ENCODE data around the gene AZIN2. TPM values are rescaled to one million over a fixed set of nuclear protein-coding genes. Genes with fewer than 3 reads are reported as not detected.
"Not testable (repeated sequence)": the region's sequence is repeated elsewhere in the genome, so short reads cannot be mapped to it uniquely, and the experiment has no call there.

AZIN2 gene
- total RNA-seq, 2 experiments from 2014 or later: 11.0 to 12.0 TPM

DNA sequence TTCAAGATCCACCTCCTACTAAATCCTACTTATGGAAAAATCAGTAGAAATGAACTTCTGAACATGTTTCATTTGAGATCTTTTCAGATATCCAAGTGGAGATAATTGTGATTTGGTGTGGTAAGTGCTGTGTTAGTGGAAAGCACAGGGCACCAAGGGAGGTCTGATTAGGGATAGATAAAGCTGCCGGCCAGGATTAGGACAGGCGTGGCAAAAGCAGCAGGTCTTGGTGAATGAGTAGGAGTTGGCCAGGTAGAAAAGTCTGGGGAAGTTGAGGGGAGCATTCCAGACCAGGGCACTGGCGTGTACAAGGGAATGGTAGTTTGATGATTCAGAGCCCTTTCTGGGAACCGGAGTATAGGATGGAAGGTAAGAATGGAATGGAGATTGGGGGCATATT lies 47.8 kb downstream of the AZIN2 start:
- peak overlapping the region; percentile 65 for H3K27ac Mint-ChIP-seq
- peaks cover 24% of the 10 kb centered on the region for H3K36me3 Mint-ChIP-seq (ENCODE audit: low read depth)
- H3K4me3 Mint-ChIP-seq: peak overlapping the region; percentile 95
- POLR2A ChIA-PET: no interaction called here
- CTCF ChIA-PET: interaction anchor here (1.2 kb wide), 1 partner anchor 9 kb away, joined by 3 read pairs; no protein-coding TSS in a partner anchor
- H3K4me1 Mint-ChIP-seq (ENCODE audit: low read depth): peaks cover 51% of the 10 kb centered on the region
- H3K27me3 Mint-ChIP-seq (ENCODE audit: low read depth): no peaks in the 10 kb centered on the region
- H3K9me3 Mint-ChIP-seq (ENCODE audit: insufficient read depth): no peaks in the 10 kb centered on the region
- ATAC-seq (no peak), DNase-seq (no peak)

DNA sequence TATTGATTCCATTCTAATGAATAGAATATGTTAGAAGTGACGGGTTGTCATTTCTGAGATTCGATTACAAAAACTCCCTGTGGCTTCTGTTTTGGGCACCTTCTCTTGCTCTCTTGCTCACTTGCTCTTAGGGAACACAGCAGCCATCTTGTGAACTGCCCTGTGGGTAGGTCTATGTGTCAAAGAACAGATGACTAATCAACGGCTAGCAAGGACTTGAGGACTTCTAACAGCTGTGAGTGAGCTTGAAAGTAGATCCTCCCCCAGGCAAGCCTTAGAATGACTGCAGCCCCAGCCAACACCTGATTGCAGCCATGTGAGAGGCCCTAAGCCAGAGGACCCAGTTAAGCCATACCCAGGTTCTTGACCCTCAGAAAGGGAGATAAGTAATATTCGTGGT lies 49.3 kb downstream of the AZIN2 start:
- Mint-ChIP-seq H3K9me3 (ENCODE audit: insufficient read depth) (no peaks in the 10 kb centered on the region), H3K4me1 (ENCODE audit: low read depth) (peaks cover 48% of the 10 kb centered on the region), H3K27me3 (ENCODE audit: low read depth) (no peaks in the 10 kb centered on the region), H3K4me3 (no peak overlapping the region), H3K27ac (peak overlapping the region; percentile 33), H3K36me3 (ENCODE audit: low read depth) (peaks cover 15% of the 10 kb centered on the region)
- DNase-seq (no peak), ATAC-seq (no peak)
- CTCF ChIA-PET: interaction anchor here (0.7 kb wide), 1 partner anchor 51 kb away, joined by 4 read pairs; the partner anchor contains the start of gene TRIM62
- POLR2A ChIA-PET: no interaction called here

DNA sequence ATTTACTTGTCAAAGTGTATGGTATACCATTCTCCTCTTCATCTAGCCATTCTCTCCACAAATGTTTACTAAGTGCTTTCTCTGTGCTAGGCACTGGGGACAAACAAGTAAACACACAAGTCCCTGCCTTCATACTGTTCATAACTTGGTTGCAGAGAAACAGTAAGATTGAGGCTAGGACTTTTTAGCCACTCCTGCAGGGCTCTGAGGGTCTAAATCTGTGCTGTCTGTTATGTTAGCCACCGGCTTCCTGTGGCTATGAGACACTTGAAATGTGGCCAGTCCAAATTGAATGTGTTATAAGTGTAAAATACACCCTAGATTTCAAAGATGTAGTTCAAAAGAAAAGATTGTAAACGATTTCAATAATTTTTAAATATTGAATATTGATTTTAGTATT lies 50.2 kb downstream of the AZIN2 start:
- H3K9me3 Mint-ChIP-seq (ENCODE audit: insufficient read depth): no peaks in the 10 kb centered on the region
- H3K36me3 Mint-ChIP-seq (ENCODE audit: low read depth): peaks cover 6% of the 10 kb centered on the region
- H3K27me3 Mint-ChIP-seq (ENCODE audit: low read depth): no peaks in the 10 kb centered on the region
- H3K4me3 Mint-ChIP-seq: no peak overlapping the region
- H3K27ac Mint-ChIP-seq: no peak overlapping the region
- ATAC-seq: no peak
- ChIA-PET POLR2A (no interaction called here), CTCF (no interaction called here)
- peaks cover 39% of the 10 kb centered on the region for H3K4me1 Mint-ChIP-seq (ENCODE audit: low read depth)
- DNase-seq: no peak

DNA sequence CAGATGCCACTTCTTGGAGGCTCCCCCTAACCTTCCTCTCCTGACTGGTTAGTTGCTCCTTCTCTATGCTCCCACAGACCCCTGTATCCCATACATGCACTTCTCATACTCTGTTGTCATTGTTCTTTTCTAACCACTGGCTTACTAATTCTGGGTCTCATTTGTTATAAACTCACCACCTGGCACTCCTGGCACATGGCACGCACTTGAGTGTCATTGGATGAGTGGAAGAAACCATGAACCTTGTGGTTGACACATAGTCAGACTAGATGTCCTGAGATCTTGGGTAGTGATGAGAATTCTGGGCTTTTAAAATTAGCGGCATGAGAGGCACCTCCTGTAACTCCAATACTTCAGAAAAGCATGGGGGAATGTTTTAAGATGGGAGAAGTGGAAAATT lies 51.6 kb downstream of the AZIN2 start:
- no peak for ATAC-seq
- Mint-ChIP-seq H3K36me3 (ENCODE audit: low read depth) (peaks cover 2% of the 10 kb centered on the region), H3K4me1 (ENCODE audit: low read depth) (peaks cover 36% of the 10 kb centered on the region), H3K27me3 (ENCODE audit: low read depth) (no peaks in the 10 kb centered on the region), H3K4me3 (no peak overlapping the region), H3K27ac (no peak overlapping the region), H3K9me3 (ENCODE audit: insufficient read depth) (no peaks in the 10 kb centered on the region)
- no peak for DNase-seq
- ChIA-PET POLR2A (no interaction called here), CTCF (interaction anchor here (1.6 kb wide), 1 partner anchor 12 kb away, joined by 8 read pairs; no protein-coding TSS in a partner anchor)

DNA sequence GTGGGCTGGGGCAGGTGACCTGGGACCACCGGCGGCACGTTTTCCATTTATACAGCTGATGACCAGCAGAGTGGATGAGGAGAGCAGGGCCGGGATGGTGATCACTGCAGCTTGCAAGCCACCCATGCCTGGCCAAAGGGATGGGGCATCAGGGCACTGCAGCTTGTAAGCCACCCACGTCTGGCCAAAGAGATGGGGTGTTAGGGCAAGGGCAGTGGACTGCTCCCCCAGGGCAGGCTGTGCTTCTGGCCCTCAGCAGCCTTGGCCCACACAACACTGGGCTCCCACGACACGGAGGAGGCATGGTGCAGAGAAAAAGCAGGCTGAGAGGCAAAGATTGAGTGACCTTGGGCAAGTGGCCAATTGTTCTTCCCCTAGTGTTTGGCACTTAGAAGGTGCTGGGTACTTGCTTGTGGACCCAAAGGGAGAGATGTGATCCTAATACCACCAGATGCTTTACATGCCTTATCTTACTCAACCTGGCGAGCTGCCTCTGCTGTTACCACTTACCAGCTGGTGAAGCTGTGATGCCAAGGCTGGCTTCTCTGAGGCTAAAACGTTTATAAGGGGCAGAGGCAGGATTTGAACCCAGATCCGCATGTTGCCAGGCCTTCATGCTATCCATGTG lies 52.6 kb downstream of the AZIN2 start:
- ATAC-seq: no peak
- H3K36me3 Mint-ChIP-seq (ENCODE audit: low read depth): peaks cover 2% of the 10 kb centered on the region
- H3K4me1 Mint-ChIP-seq (ENCODE audit: low read depth): peaks cover 32% of the 10 kb centered on the region
- CTCF ChIA-PET: no interaction called here
- H3K27ac Mint-ChIP-seq: no peak overlapping the region
- POLR2A ChIA-PET: interaction anchor here (1.0 kb wide), 1 partner anchor 11 kb away, joined by 3 read pairs; no protein-coding TSS in a partner anchor
- H3K9me3 Mint-ChIP-seq (ENCODE audit: insufficient read depth): no peaks in the 10 kb centered on the region
- H3K27me3 Mint-ChIP-seq (ENCODE audit: low read depth): no peaks in the 10 kb centered on the region
- H3K4me3 Mint-ChIP-seq: no peak overlapping the region
- DNase-seq: no peak

DNA sequence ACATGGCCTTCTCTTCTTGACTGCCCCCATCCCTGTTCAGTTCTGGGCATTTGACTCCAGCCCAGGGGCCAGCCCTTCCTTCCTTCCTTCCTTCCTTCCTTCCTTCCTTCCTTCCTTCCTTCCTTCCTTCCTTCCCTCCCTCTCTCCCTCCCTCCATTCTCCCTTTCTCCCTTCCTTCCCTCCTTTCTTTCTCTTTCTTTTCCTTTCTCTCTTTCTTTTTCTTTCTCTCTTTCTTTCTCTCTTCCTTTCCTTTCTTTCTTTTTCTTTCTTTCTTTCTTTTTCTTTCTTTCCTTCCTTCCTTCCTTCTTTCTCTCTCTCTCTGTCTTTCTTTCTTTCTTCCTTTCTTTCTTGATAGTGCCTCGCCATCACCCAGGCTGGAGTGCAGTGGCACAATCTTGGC lies 55.1 kb downstream of the AZIN2 start:
- CTCF ChIA-PET: interaction anchor here (1.7 to 3.8 kb wide), 2 partner anchors 9 to 335 kb away, joined by 4 to 24 read pairs; no protein-coding TSS in a partner anchor
- POLR2A ChIA-PET; H3K4me3 Mint-ChIP-seq; ATAC-seq; H3K9me3 Mint-ChIP-seq (ENCODE audit: insufficient read depth); DNase-seq; H3K36me3 Mint-ChIP-seq (ENCODE audit: low read depth); H3K27me3 Mint-ChIP-seq (ENCODE audit: low read depth): not testable (repeated sequence)
- H3K4me1 Mint-ChIP-seq (ENCODE audit: low read depth): peaks cover 28% of the 10 kb centered on the region
- peak overlapping the region; percentile 51 for H3K27ac Mint-ChIP-seq

DNA sequence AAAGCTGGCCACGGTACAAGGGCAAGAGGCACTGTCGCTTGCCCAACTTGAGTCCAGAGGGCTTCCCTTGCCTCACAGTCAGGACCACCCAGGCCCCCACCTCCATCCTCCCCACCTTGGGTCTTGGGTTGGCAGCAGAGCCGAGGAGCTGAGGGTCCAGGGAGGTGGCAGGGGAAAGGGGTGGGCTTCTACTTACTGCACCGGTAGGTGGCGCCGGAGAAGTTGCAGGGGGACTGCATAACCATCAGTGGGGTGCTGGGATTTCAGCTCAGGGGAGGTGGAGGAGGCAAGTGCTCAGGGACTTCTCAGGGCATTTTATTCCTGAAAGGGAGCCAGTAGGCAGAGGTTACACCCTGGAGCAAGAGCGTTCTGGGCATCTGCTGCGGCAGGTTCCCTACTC lies 56.8 kb downstream of the AZIN2 start:
- peaks cover 22% of the 10 kb centered on the region for H3K4me1 Mint-ChIP-seq (ENCODE audit: low read depth)
- ChIA-PET POLR2A (interaction anchor here (1.6 kb wide), 1 partner anchor 11 kb away, joined by 4 read pairs; no protein-coding TSS in a partner anchor), CTCF (interaction anchor here (0.8 to 3.8 kb wide), 10 partner anchors 9 to 210 kb away, joined by 3 to 24 read pairs (median 4); partner anchors contain the start of gene TRIM62)
- H3K9me3 Mint-ChIP-seq (ENCODE audit: insufficient read depth): no peaks in the 10 kb centered on the region
- no peaks in the 10 kb centered on the region for H3K36me3 Mint-ChIP-seq (ENCODE audit: low read depth)
- no peak overlapping the region for H3K4me3 Mint-ChIP-seq
- DNase-seq (peak; percentile 61), ATAC-seq (peak; percentile 67)
- no peak overlapping the region for H3K27ac Mint-ChIP-seq
- H3K27me3 Mint-ChIP-seq (ENCODE audit: low read depth): no peaks in the 10 kb centered on the region

DNA sequence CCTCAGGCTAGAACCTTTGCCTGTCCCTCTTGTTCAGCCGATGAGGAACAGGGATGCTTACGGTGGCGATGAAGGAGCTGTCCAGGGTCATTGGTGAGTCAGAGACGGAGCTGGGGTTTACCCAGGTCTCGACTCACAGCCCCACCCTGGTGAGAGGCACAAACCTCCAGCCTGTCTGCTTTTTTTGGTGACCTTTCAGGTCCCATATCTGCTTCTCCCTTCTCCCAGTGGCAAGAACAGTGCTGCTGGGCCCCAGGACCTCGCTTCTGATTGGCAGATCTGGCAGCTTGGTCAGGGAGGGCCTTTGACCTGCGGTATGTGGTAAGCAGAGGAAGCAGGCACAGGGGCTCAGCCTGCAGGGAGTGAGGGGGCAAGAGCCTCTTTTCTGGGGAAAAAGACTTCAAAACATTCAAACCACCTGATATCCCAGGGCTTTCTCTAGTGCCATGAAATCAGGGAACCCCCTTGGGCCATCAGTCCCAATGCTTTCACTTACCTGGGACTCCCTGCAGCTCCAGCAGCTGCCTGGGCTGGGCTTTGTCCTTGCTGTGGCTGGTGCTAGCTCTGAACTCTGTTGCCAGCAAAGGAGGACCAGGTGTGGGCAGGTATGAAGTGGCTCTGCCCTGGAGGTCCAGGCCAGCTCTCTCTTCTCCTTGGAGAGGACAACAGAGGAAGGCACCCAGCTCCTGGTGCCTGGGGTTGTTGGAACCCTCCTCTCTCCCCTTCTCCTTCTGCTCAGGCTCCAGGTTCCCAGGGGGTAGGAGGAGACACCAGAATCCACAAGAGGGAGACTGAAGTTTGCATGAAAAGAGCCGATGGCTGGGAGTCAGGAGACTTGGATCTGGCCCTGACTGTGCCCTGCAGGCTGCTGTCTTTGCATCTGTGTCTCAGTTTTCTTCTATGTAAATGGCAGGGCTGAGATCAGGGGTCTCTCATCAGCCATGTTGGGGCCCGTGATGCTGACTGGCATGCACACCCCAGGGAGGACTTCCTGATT lies 59.5 kb downstream of the AZIN2 start:
- CTCF ChIA-PET: interaction anchor here (1.4 to 2.1 kb wide), 3 partner anchors 13 to 156 kb away, joined by 5 to 11 read pairs (median 5); no protein-coding TSS in a partner anchor
- peak overlapping the region; percentile 6 for H3K27ac Mint-ChIP-seq
- POLR2A ChIA-PET: interaction anchor here (1.8 kb wide), 1 partner anchor 14 kb away, joined by 8 read pairs; no protein-coding TSS in a partner anchor
- DNase-seq: no peak
- H3K27me3 Mint-ChIP-seq (ENCODE audit: low read depth): no peaks in the 10 kb centered on the region
- H3K4me3 Mint-ChIP-seq: no peak overlapping the region
- peaks cover 22% of the 10 kb centered on the region for H3K4me1 Mint-ChIP-seq (ENCODE audit: low read depth)
- peak; percentile 17 for ATAC-seq
- H3K9me3 Mint-ChIP-seq (ENCODE audit: insufficient read depth): no peaks in the 10 kb centered on the region
- H3K36me3 Mint-ChIP-seq (ENCODE audit: low read depth): no peaks in the 10 kb centered on the region

DNA sequence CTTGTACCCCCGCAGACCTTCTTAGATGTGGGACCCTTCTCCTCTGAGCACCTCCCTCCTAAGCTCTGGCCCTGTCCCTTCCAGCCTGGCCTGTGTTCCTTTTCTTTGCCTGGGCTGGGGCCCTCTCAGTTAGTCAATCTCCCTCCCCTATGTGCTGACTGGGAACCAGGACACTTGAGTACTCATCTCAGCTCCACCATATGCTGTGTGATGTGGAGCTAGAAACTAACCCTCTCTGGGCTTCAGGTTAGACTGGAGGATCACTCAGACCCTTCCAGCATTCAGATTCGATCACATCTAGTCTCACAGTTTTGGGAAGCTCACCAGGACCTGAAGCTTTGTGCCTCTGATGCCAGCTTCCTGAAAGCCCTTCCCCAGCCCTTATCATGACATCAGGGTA lies 60.3 kb downstream of the AZIN2 start:
- Mint-ChIP-seq H3K36me3 (ENCODE audit: low read depth) (peaks cover 2% of the 10 kb centered on the region), H3K27ac (peak overlapping the region; percentile 6), H3K4me1 (ENCODE audit: low read depth) (peaks cover 22% of the 10 kb centered on the region), H3K9me3 (ENCODE audit: insufficient read depth) (no peaks in the 10 kb centered on the region), H3K4me3 (no peak overlapping the region), H3K27me3 (ENCODE audit: low read depth) (no peaks in the 10 kb centered on the region)
- POLR2A ChIA-PET: interaction anchor here (1.8 kb wide), 1 partner anchor 14 kb away, joined by 8 read pairs; no protein-coding TSS in a partner anchor
- CTCF ChIA-PET: interaction anchor here (1.4 to 2.1 kb wide), 2 partner anchors 14 to 46 kb away, joined by 5 to 11 read pairs; no protein-coding TSS in a partner anchor
- ATAC-seq (no peak), DNase-seq (no peak)

DNA sequence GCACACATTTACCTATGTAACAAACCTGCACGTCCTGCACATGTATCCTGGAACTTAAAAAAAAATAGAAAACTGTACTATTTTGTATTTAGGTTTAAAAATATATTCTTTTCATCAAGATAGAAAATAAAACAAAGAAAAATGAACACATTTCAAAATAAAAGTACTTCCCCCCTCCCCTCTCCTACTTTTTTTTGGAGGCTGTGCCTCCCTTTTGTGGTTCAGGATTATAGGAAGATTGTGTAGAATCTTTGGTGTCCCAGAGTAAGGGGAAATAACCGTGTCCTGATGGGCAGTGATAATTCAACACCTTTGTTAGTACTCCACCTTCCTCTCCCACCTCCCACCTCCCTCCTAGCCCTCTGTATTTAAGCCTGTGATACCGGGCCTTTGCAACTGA lies 60.8 kb downstream of the AZIN2 start:
- ChIA-PET POLR2A (interaction anchor here (1.8 kb wide), 1 partner anchor 15 kb away, joined by 8 read pairs; no protein-coding TSS in a partner anchor), CTCF (interaction anchor here (2.1 kb wide), 1 partner anchor 14 kb away, joined by 11 read pairs; no protein-coding TSS in a partner anchor)
- no peaks in the 10 kb centered on the region for H3K9me3 Mint-ChIP-seq (ENCODE audit: insufficient read depth)
- no peaks in the 10 kb centered on the region for H3K27me3 Mint-ChIP-seq (ENCODE audit: low read depth)
- H3K4me3 Mint-ChIP-seq: no peak overlapping the region
- no peak overlapping the region for H3K27ac Mint-ChIP-seq
- DNase-seq (no peak), ATAC-seq (no peak)
- H3K36me3 Mint-ChIP-seq (ENCODE audit: low read depth): peaks cover 4% of the 10 kb centered on the region
- peaks cover 22% of the 10 kb centered on the region for H3K4me1 Mint-ChIP-seq (ENCODE audit: low read depth)

DNA sequence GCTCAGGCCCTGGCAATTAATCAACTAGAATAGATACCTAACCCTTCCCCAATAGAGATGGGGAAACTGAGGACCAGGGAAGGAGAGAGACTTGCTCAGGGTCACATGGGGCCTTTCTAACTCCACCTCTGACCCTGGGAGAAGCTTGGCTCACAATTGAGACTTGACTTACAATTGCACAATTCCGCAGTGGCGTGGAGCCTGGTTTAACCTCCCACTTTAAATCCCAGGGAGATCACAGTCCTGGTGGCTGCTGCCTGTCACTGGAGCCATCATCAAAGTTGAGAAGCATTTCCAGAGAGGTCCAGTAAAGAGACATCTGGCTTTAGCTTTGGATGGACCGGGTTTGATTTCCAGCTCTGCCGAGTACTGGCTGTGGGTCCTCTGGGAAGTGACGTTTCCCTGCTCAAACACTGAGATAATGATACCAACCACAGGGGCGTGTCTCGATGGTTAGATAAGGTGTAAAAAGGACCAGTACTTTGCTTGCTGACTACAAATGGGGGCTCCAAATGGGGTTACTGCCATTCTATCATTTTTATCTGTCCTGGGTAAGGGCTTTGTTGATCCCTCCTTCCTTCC lies 61.6 kb downstream of the AZIN2 start:
- ChIA-PET CTCF (no interaction called here), POLR2A (interaction anchor here (1.8 kb wide), 1 partner anchor 16 kb away, joined by 8 read pairs; no protein-coding TSS in a partner anchor)

More for the DNA sequence above, 61.6 kb downstream of the AZIN2 start:
- ATAC-seq (no peak), DNase-seq (no peak)
- Mint-ChIP-seq H3K4me3 (no peak overlapping the region), H3K27me3 (ENCODE audit: low read depth) (no peaks in the 10 kb centered on the region), H3K9me3 (ENCODE audit: insufficient read depth) (no peaks in the 10 kb centered on the region), H3K4me1 (ENCODE audit: low read depth) (peaks cover 22% of the 10 kb centered on the region), H3K27ac (no peak overlapping the region), H3K36me3 (ENCODE audit: low read depth) (peaks cover 7% of the 10 kb centered on the region)
